ENCODE measurements around the gene EXTL1.

- TF ChIP-seq CTCF (IDR thresholded peaks at IDR 0.05) (peak in 3 of 4 experiments; percentile 97 to 99 (median 98)), POLR2A (IDR thresholded peaks at IDR 0.05) (peak in 1 of 2 donors; percentile 5), POLR2AphosphoS5 (IDR thresholded peaks at IDR 0.05) (peak; percentile 72), EP300 (IDR thresholded peaks at IDR 0.05) (no peak)
Observed at GRCh38 chr1:25997828-25998761, 23.5 kb upstream of the EXTL1 start, which contains the start of gene PAFAH2.
